ENCODE results near the gene MYH16. TPM values are rescaled to one million over a fixed set of nuclear protein-coding genes. Genes with fewer than 3 reads are reported as not detected.
"Not testable (repeated sequence)": the region's sequence is repeated elsewhere in the genome, so short reads cannot be mapped to it uniquely, and the experiment has no call there.

The MYH16 gene
- total and polyA plus RNA-seq, 7 donors, result not detected

GRCh38 chr7:99234185-99234584 lies 38.5 kb upstream of the MYH16 start:
- intact Hi-C loops (cut with DNase I), result no loop called here
- Histone ChIP-seq H3K36me3 (ENCODE audit: insufficient read depth in 1 of 2, low read depth in 1 of 2) (no peaks in the 10 kb centered on the region), H3K4me3 (no peak overlapping the region), H3K27ac (no peak overlapping the region), H3K9me3 (peaks cover 7% of the 10 kb centered on the region), H3K27me3 (ENCODE audit: insufficient read depth in 3 of 3, low read length in 2 of 3) (no peaks in the 10 kb centered on the region), H3K4me1 (no peaks in the 10 kb centered on the region)
- 88 to 89% (median 89%) methylated on average over 9 of the region's 9 CpGs for WGBS, 3 donors
- no peak for ATAC-seq
- no peak for TF ChIP-seq CTCF (IDR thresholded peaks at IDR 0.05)
- no peak for DNase-seq

- ATAC-seq (no peak), DNase-seq (no peak)
- no peak for TF ChIP-seq CTCF (IDR thresholded peaks at IDR 0.05)
- WGBS, 3 donors, result 80 to 82% (median 81%) methylated on average over 12 of the region's 12 CpGs
- Histone ChIP-seq H3K4me3 (no peak overlapping the region), H3K9me3 (peaks cover 7% of the 10 kb centered on the region), H3K27ac (no peak overlapping the region), H3K36me3 (ENCODE audit: insufficient read depth in 1 of 2, low read depth in 1 of 2) (no peaks in the 10 kb centered on the region), H3K4me1 (no peaks in the 10 kb centered on the region), H3K27me3 (ENCODE audit: insufficient read depth in 3 of 3, low read length in 2 of 3) (no peaks in the 10 kb centered on the region)
- intact Hi-C loops (cut with DNase I), result no loop called here
Measured at GRCh38 chr7:99235925-99236324, 36.7 kb upstream of the MYH16 start.

- ATAC-seq; DNase-seq; H3K4me1 ChIP-seq; H3K4me3 ChIP-seq; intact Hi-C loops (cut with DNase I); H3K27me3 ChIP-seq (ENCODE audit: insufficient read depth in 3 of 3, low read length in 2 of 3); H3K36me3 ChIP-seq (ENCODE audit: insufficient read depth in 1 of 2, low read depth in 1 of 2); H3K27ac ChIP-seq; H3K9me3 ChIP-seq: not testable (repeated sequence)
- WGBS, 3 donors, result 84 to 87% (median 86%) methylated on average over 1 of the region's 1 CpG
Measured at GRCh38 chr7:99237876-99238275, 34.8 kb upstream of the MYH16 start.

- ATAC-seq, result no peak
- intact Hi-C loops (cut with DNase I), result no loop called here
- no peaks in the 10 kb centered on the region for H3K36me3 ChIP-seq (ENCODE audit: insufficient read depth in 1 of 2, low read depth in 1 of 2)
- peaks cover 7% of the 10 kb centered on the region for H3K9me3 ChIP-seq
- H3K27ac ChIP-seq, result no peak overlapping the region
- DNase-seq, result no peak
- no peak for TF ChIP-seq CTCF (IDR thresholded peaks at IDR 0.05)
- no peaks in the 10 kb centered on the region for H3K4me1 ChIP-seq
- 78 to 83% (median 80%) methylated on average over 15 of the region's 15 CpGs for WGBS, 3 donors
- no peak overlapping the region for H3K4me3 ChIP-seq
- H3K27me3 ChIP-seq (ENCODE audit: insufficient read depth in 3 of 3, low read length in 2 of 3), result no peaks in the 10 kb centered on the region
Measured at GRCh38 chr7:99238558-99239341, 33.9 kb upstream of the MYH16 start.

- intact Hi-C loops (cut with DNase I), result no loop called here
- 85 to 96% (median 87%) methylated on average over 4 of the region's 4 CpGs for WGBS, 3 donors
- Histone ChIP-seq H3K9me3 (no peaks in the 10 kb centered on the region), H3K4me1 (no peaks in the 10 kb centered on the region), H3K27me3 (ENCODE audit: insufficient read depth in 3 of 3, low read length in 2 of 3) (peaks cover 0 to 3% (median 0%) of the 10 kb centered on the region in 3 donors), H3K36me3 (ENCODE audit: insufficient read depth in 1 of 2, low read depth in 1 of 2) (no peaks in the 10 kb centered on the region), H3K4me3 (no peak overlapping the region), H3K27ac (no peak overlapping the region)
- ATAC-seq (no peak), DNase-seq (no peak)
- TF ChIP-seq CTCF (IDR thresholded peaks at IDR 0.05), result no peak
Measured at GRCh38 chr7:99242682-99243081, 30.0 kb upstream of the MYH16 start.

Measured in psoas muscle (tissue), 8 donors.